Small intestine (tissue), 7 donors: ENCODE data around the gene KRTAP10-3. TPM values are rescaled to one million over a fixed set of nuclear protein-coding genes. Genes with fewer than 3 reads are reported as not detected.
A peak's percentile ranks its signal among the peaks of the same experiment; 100 is the strongest.

Source experiments
- DNase-seq, 2 donors: peaks; one replicate each; pipeline versions ENCODE4 v3.0.0 to v3.0.0-alpha.2; 2013
- FAIRE-seq: peaks from 2 replicates; lab custom pipeline; 2012; peaks lifted over from hg19 to GRCh38; lab: Jason Lieb, UNC
- H3K27ac ChIP-seq, 3 donors: one replicate each; pipeline ENCODE4 v1.5.1; 2013; ENCODE audit warnings: low read length in 2 of 3, mild to moderate bottlenecking in 2 of 3, control low read depth in 1 of 3, inconsistent platforms in 1 of 3, low read depth in 1 of 3, moderate library complexity in 1 of 3
- H3K27me3 ChIP-seq, 3 donors: one replicate each; pipeline ENCODE4 v1.6.1; 2013; ENCODE audit warnings: low read length in 3 of 3, inconsistent platforms in 1 of 3; ENCODE audit not compliant: control insufficient read depth in 3 of 3, insufficient read depth in 3 of 3
- H3K36me3 ChIP-seq, 3 donors: one replicate each; pipeline ENCODE4 v1.6.1; 2013; ENCODE audit warnings: low read length in 3 of 3, inconsistent platforms in 1 of 3, low read depth in 1 of 3, mild to moderate bottlenecking in 1 of 3, moderate library complexity in 1 of 3; ENCODE audit not compliant: control insufficient read depth in 3 of 3, insufficient read depth in 2 of 3
- H3K4me1 ChIP-seq, 3 donors: one replicate each; pipeline ENCODE4 v1.6.1; 2013; ENCODE audit warnings: low read length in 2 of 3, inconsistent platforms in 1 of 3, low read depth in 1 of 3, mild to moderate bottlenecking in 1 of 3, moderate library complexity in 1 of 3; ENCODE audit not compliant: control insufficient read depth in 3 of 3, insufficient read depth in 2 of 3
- H3K4me3 ChIP-seq, 3 donors: one replicate each; pipeline ENCODE4 v1.5.1; 2013; ENCODE audit warnings: low read length in 3 of 3, control low read depth in 1 of 3, inconsistent platforms in 1 of 3, low read depth in 1 of 3, mild to moderate bottlenecking in 1 of 3, moderate library complexity in 1 of 3
- H3K9me3 ChIP-seq, 2 donors: one replicate each; pipeline ENCODE4 v1.6.1; 2013; ENCODE audit warnings: low read depth in 1 of 2, low read length in 1 of 2; ENCODE audit not compliant: control insufficient read depth in 2 of 2, insufficient read depth in 1 of 2
- WGBS, 3 donors: extraction: QIAGEN DNeasy Blood & Tissue Kit; methylation state at CpG; one replicate each; pipeline ENCODE4 v1.1.7; 2013; 5-methylcytosine and 5-hydroxymethylcytosine counted together
- polyA plus RNA-seq, 4 donors: library from polyadenylated mRNA; stranded (reverse) in 3 of 4; unstranded in 1 of 4; fragments of 200-250 nt in 3 of 4; fragments of 120-200 nt in 1 of 4; gene quantifications; one replicate each; pipeline versions ENCODE4 v1.2.1 to v1.2.3, GENCODE V29; 2013
- donor health status: healthy with polysubstance abuse.
- donor health status: control.
- donor health status: control.
- donor health status: Bipolar disorder and iron deficiency.
- donor health status: healthy.

The KRTAP10-3 gene
- polyA plus RNA-seq, 4 donors, result not detected

GRCh38 chr21:44549525-44550211 is 8.9 kb downstream of the KRTAP10-3 start:
- FAIRE-seq (no peak), DNase-seq (no peak)
- WGBS, 3 donors, result 71 to 76% (median 72%) methylated on average over 23 to 25 of the region's 25 CpGs
- Histone ChIP-seq H3K36me3 (no peaks in the 10 kb centered on the region), H3K4me3 (no peak overlapping the region), H3K4me1 (no peaks in the 10 kb centered on the region), H3K9me3 (peaks cover 0 to 3% of the 10 kb centered on the region in 2 donors), H3K27me3 (peaks cover 0 to 2% (median 0%) of the 10 kb centered on the region in 3 donors), H3K27ac (no peak overlapping the region)

DNA sequence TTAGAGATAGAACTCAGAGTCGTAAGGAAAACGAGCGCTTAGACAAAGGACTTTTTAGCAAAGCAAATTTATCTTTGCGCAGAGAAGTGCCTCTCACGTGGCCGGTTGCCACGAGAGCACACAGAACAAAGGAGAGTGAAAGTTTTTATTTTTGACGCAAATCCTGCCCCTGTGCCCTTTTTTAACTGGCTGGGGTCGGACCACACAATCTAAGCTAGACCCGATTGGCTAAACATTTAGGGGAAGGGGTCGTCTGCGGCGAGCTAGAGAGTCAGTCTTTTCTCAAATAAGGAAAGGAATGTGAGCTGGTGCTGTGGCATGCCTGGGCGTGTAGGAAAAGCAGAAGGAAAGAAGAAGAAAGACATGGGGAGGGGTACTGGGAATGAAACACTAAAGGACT is 9.7 kb downstream of the KRTAP10-3 start:
- H3K27ac ChIP-seq, result no peak overlapping the region
- H3K4me1 ChIP-seq, result no peaks in the 10 kb centered on the region
- peaks cover 0 to 3% of the 10 kb centered on the region in 2 donors for H3K9me3 ChIP-seq
- FAIRE-seq (no peak), DNase-seq (no peak)
- no peaks in the 10 kb centered on the region for H3K36me3 ChIP-seq
- H3K27me3 ChIP-seq, result peaks cover 0 to 2% (median 0%) of the 10 kb centered on the region in 3 donors
- WGBS, 3 donors, result 38 to 45% (median 40%) methylated on average over 14 of the region's 14 CpGs
- no peak overlapping the region for H3K4me3 ChIP-seq

GRCh38 chr21:44548381-44548780 is 10.2 kb downstream of the KRTAP10-3 start:
- FAIRE-seq, result no peak
- no peaks in the 10 kb centered on the region for H3K4me1 ChIP-seq
- peaks cover 0 to 2% (median 0%) of the 10 kb centered on the region in 3 donors for H3K27me3 ChIP-seq
- no peaks in the 10 kb centered on the region for H3K36me3 ChIP-seq
- H3K27ac ChIP-seq, result no peak overlapping the region
- 73 to 77% (median 74%) methylated on average over 13 of the region's 13 CpGs for WGBS, 3 donors
- H3K4me3 ChIP-seq, result no peak overlapping the region
- no peak for DNase-seq
- H3K9me3 ChIP-seq, result peaks cover 0 to 3% of the 10 kb centered on the region in 2 donors

GRCh38 chr21:44547656-44548331 is 10.8 kb downstream of the KRTAP10-3 start:
- Histone ChIP-seq H3K36me3 (no peaks in the 10 kb centered on the region), H3K4me3 (no peak overlapping the region), H3K4me1 (no peaks in the 10 kb centered on the region), H3K27ac (peak overlapping the region in 1 of 3 donors; percentile 27), H3K9me3 (peaks cover 0 to 3% of the 10 kb centered on the region in 2 donors), H3K27me3 (peaks cover 0 to 2% (median 0%) of the 10 kb centered on the region in 3 donors)
- DNase-seq (peak in 1 of 2 donors; percentile 30), FAIRE-seq (no peak)
- 46 to 55% (median 48%) methylated on average over 5 of the region's 5 CpGs for WGBS, 3 donors

DNA sequence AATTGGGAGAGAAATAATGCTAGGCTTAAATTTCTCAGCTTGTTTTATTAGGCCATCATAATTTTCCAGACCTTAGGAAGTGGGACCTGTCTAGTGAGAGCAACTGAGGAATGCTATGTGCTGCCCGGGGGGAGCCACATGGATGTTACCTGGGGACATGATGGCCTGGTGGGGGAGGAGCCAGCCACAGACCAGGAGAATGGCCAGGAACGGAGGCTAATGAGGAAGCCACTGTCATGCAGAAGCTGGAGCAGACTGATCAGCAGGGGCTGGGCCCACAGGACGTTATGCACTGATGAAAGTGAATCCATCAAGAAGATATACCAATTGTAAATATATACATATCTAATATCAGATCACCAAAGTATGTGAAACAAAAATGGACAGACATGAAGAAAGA is 14.0 kb downstream of the KRTAP10-3 start:
- DNase-seq (no peak), FAIRE-seq (no peak)
- 70 to 75% (median 71%) methylated on average over 3 of the region's 3 CpGs for WGBS, 3 donors
- Histone ChIP-seq H3K27me3 (peaks cover 0 to 2% (median 0%) of the 10 kb centered on the region in 3 donors), H3K9me3 (peaks cover 0 to 7% of the 10 kb centered on the region in 2 donors), H3K4me1 (no peaks in the 10 kb centered on the region), H3K4me3 (no peak overlapping the region), H3K27ac (no peak overlapping the region), H3K36me3 (no peaks in the 10 kb centered on the region)

GRCh38 chr21:44542716-44543115 is 15.9 kb downstream of the KRTAP10-3 start:
- no peaks in the 10 kb centered on the region for H3K36me3 ChIP-seq
- H3K4me1 ChIP-seq, result no peaks in the 10 kb centered on the region
- no peak overlapping the region for H3K27ac ChIP-seq
- H3K9me3 ChIP-seq, result peaks cover 0 to 7% of the 10 kb centered on the region in 2 donors
- H3K27me3 ChIP-seq, result no peaks in the 10 kb centered on the region
- H3K4me3 ChIP-seq, result no peak overlapping the region
- no peak for FAIRE-seq
- no peak for DNase-seq
- WGBS, 3 donors, result 84 to 89% (median 84%) methylated on average over 1 of the region's 1 CpG

GRCh38 chr21:44540741-44541288 is 17.8 kb downstream of the KRTAP10-3 start:
- WGBS, 3 donors, result 78 to 86% (median 79%) methylated on average over 11 of the region's 11 CpGs
- no peaks in the 10 kb centered on the region for H3K4me1 ChIP-seq
- no peak for FAIRE-seq

DNA sequence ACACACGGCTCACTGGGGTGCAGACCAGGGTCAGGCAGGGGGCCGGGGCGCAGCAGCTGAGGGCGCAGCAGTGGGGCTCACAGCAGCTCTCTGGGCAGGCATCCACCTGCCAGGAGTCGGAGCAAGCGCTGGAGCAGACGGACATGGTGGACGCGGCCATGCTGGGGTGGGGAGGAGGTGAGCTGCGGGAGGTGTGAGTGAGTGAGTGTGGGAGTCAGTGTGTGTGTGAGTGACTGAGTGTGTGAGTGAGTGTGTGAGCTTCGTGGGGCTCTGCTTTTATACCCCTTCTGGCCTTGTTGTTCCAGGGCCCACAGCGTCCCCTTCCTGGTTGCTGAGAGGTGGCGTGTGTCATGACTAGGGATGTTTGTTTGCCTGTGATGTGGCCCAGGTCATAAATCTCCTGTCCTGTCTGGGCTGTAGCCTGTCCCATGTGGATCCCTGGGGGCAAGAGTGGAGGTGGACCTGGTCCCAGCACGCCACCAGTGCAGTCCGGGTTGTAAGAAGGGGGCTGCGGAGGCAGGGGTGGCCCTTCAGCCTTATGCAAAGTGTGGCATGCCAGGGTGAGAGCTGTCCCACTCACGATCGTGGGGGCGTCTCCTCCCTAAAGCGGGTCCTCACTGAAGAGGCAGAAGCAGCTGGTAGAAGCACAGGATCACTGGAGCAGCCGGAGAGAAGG is 18.5 kb downstream of the KRTAP10-3 start, which contains the start of gene KRTAP10-1:
Gene KRTAP10-1 (minus strand): TSS at position 205 of the 676 bp plus-strand sequence. CDS start 45 bp downstream, at position 160.
- no peaks in the 10 kb centered on the region for H3K27me3 ChIP-seq
- H3K4me3 ChIP-seq, result no peak within 1 kb of the TSS
- no peak within 1 kb of the TSS for H3K27ac ChIP-seq
- H3K36me3 ChIP-seq, result no peaks in the 10 kb centered on the region
- peaks cover 0 to 4% of the 10 kb centered on the region in 2 donors for H3K9me3 ChIP-seq
- WGBS, 3 donors, result 68 to 70% (median 70%) methylated on average over 20 to 21 of the region's 21 CpGs
- FAIRE-seq, result no peak
- no peak for DNase-seq
- H3K4me1 ChIP-seq, result no peaks in the 10 kb centered on the region

More at GRCh38 chr21:44540741-44541288, 17.8 kb downstream of the KRTAP10-3 start:
- no peak overlapping the region for H3K4me3 ChIP-seq
- no peak for DNase-seq
- no peaks in the 10 kb centered on the region for H3K36me3 ChIP-seq
- no peaks in the 10 kb centered on the region for H3K27me3 ChIP-seq
- peaks cover 0 to 4% of the 10 kb centered on the region in 2 donors for H3K9me3 ChIP-seq
- no peak overlapping the region for H3K27ac ChIP-seq
